HG02678 (cell line): Measurements from ENCODE around the gene BAG5.
A peak's percentile ranks its signal among the peaks of the same experiment; 100 is the strongest.
"Not testable (repeated sequence)": the region's sequence is repeated elsewhere in the genome, so short reads cannot be mapped to it uniquely, and the experiment has no call there.

Experiments used
- ATAC-seq: cut with Tn5 transposase; IDR thresholded peaks from one replicate; pipeline ENCODE4 v1.9.1; 2021; ENCODE audit warnings: mild to moderate bottlenecking, moderate library complexity; ENCODE audit not compliant: unreplicated experiment

Gene BAG5

GRCh38 chr14:103562429-103563225, at the start of gene BAG5, which contains the start of gene COA8:
Gene BAG5, minus strand, starts transcription at chr14:103562657. Its CDS starts 1,493 bp downstream, at chr14:103561164.
Gene COA8, plus strand, starts transcription at chr14:103562960. Its CDS starts 42 bp downstream, at chr14:103563002.
- peak; percentile 79 for ATAC-seq

- ATAC-seq = no peak
Observed at GRCh38 chr14:103611215-103611614, 48.8 kb upstream of the BAG5 start.

- ATAC-seq = not testable (repeated sequence)
Observed at GRCh38 chr14:103609081-103609480, 46.6 kb upstream of the BAG5 start.

- ATAC-seq = no peak
Observed at GRCh38 chr14:103607822-103608221, 45.4 kb upstream of the BAG5 start.

- ATAC-seq = peak; percentile 71
Observed at GRCh38 chr14:103606963-103607668, 44.7 kb upstream of the BAG5 start.

- no peak for ATAC-seq
Observed at GRCh38 chr14:103604620-103605019, 42.2 kb upstream of the BAG5 start.

- ATAC-seq = no peak
Observed at GRCh38 chr14:103600503-103600902, 38.0 kb upstream of the BAG5 start.

GRCh38 chr14:103597623-103598377, 35.3 kb upstream of the BAG5 start:
- ATAC-seq = no peak

- ATAC-seq = no peak
Observed at GRCh38 chr14:103594265-103594664, 31.8 kb upstream of the BAG5 start.

- ATAC-seq = peak; percentile 86
Observed at GRCh38 chr14:103593577-103593976, 31.1 kb upstream of the BAG5 start.

GRCh38 chr14:103584326-103584915, 22.0 kb upstream of the BAG5 start:
- no peak for ATAC-seq

- no peak for ATAC-seq
Observed at GRCh38 chr14:103581954-103582703, 19.7 kb upstream of the BAG5 start.

GRCh38 chr14:103581206-103581605, 18.7 kb upstream of the BAG5 start:
- no peak for ATAC-seq

GRCh38 chr14:103578401-103579075, 16.1 kb upstream of the BAG5 start:
- no peak for ATAC-seq

- no peak for ATAC-seq
Observed at GRCh38 chr14:103576371-103577024, 14.0 kb upstream of the BAG5 start.

- no peak for ATAC-seq
Observed at GRCh38 chr14:103574707-103575285, 12.3 kb upstream of the BAG5 start.

GRCh38 chr14:103574104-103574503, 11.6 kb upstream of the BAG5 start:
- ATAC-seq = no peak

GRCh38 chr14:103569408-103569807, 7.0 kb upstream of the BAG5 start:
- ATAC-seq = no peak

- ATAC-seq = no peak
Observed at GRCh38 chr14:103568952-103569351, 6.5 kb upstream of the BAG5 start.
